ENCODE data around the gene LHPP.

GRCh38 chr10:124657806-124658205 is 196.2 kb downstream of the LHPP start:
- TF ChIP-seq POLR2A (IDR thresholded peaks at IDR 0.05) (no peak), CTCF (IDR thresholded peaks at IDR 0.05) (no peak)
